IgD-negative memory B cell (primary cell): Measurements from ENCODE around the gene MEOX2. TPM values are rescaled to one million over a fixed set of nuclear protein-coding genes. Genes with fewer than 3 reads are reported as not detected.

ENCODE experiments used
- H3K27ac Mint-ChIP-seq, 3 donors: one replicate each; pipeline ENCODE4 v1.8.0; 2020 to 2022; ENCODE audit warnings: mild to moderate bottlenecking in 3 of 3, mixed read lengths in 3 of 3, moderate library complexity in 1 of 3
- H3K27me3 Mint-ChIP-seq: one replicate; pipeline ENCODE4 v1.8.0; 2021; ENCODE audit warnings: mixed read lengths
- H3K36me3 Mint-ChIP-seq: one replicate; pipeline ENCODE4 v1.8.0; 2020; ENCODE audit warnings: mild to moderate bottlenecking, mixed read lengths
- H3K4me1 Mint-ChIP-seq, 3 donors: one replicate each; pipeline ENCODE4 v1.8.0; 2020 to 2022; ENCODE audit warnings: mixed read lengths in 3 of 3, mild to moderate bottlenecking in 1 of 3
- H3K4me3 Mint-ChIP-seq, 4 donors: one replicate each; pipeline ENCODE4 v1.8.0; 2020 to 2022; ENCODE audit warnings: mild to moderate bottlenecking in 4 of 4, mixed read lengths in 4 of 4, moderate library complexity in 3 of 4
- H3K9me3 Mint-ChIP-seq, 3 donors: one replicate each; pipeline ENCODE4 v1.8.0; 2020 to 2021; ENCODE audit warnings: mixed read lengths in 3 of 3, mild to moderate bottlenecking in 1 of 3
- polyA plus RNA-seq: library from polyadenylated mRNA; unstranded; fragments of 300-500 nt; fragmentation: Illumina TruSeq; gene quantifications from one replicate; pipeline ENCODE4 v1.2.3, GENCODE V29; 2021

The MEOX2 gene
- polyA plus RNA-seq, result not detected

GRCh38 chr7:15686295-15686956 is at the start of gene MEOX2:
MEOX2 (minus strand) TSS chr7:15686683; CDS start chr7:15686402, 281 bp downstream.
- Mint-ChIP-seq H3K4me3 (peak within 1 kb of the TSS in 1 of 4 donors; percentile 23), H3K36me3 (no peaks in the 10 kb centered on the region), H3K27me3 (peaks cover 22% of the 10 kb centered on the region), H3K27ac (no peak within 1 kb of the TSS), H3K4me1 (no peaks in the 10 kb centered on the region), H3K9me3 (peaks cover 0 to 2% (median 0%) of the 10 kb centered on the region in 3 donors)

DNA sequence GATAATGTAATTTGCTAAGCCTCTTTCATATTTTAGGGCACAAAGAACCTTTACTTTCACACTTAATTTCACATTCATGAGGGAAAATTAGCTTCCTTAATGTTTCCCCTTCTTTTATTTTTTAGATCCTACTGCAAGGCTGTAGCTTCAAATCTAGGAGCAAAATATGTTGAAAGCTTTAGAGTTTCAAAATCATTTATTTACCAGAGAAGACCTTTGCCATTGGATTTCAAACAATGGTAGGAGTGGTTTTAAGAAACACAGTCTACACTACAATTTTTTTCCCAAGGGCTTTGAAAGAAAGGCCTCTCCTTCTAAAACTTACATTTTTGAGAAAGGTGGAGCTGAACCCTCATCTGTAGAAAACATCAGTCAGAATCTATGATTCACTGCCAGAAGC is 43.3 kb upstream of the MEOX2 start:
- Mint-ChIP-seq H3K4me3 (no peak overlapping the region), H3K36me3 (no peaks in the 10 kb centered on the region), H3K4me1 (peaks cover 0 to 1% (median 0%) of the 10 kb centered on the region in 3 donors), H3K9me3 (peaks cover 0 to 6% (median 0%) of the 10 kb centered on the region in 3 donors), H3K27ac (no peak overlapping the region), H3K27me3 (no peaks in the 10 kb centered on the region)

DNA sequence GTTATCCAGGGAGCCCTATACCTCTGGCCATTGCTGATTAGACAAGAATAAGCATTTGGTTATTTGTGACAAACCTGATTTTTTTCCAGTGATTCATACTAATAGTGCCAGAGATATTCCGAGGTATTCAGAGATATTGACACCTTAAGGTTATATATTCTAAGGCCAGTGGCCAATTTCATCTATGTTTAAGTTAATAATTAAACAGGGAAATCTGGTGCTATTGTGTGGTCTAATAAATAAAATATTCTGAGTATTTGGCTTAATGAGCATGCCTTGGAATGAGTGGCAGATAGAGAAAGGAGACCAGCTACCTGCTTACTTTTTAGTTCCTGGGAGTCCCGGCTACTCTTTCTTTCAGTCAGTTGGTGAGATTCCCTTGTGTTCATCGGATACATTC is 38.6 kb upstream of the MEOX2 start:
- Mint-ChIP-seq H3K36me3 (no peaks in the 10 kb centered on the region), H3K4me3 (no peak overlapping the region), H3K27me3 (no peaks in the 10 kb centered on the region), H3K4me1 (no peaks in the 10 kb centered on the region), H3K27ac (no peak overlapping the region), H3K9me3 (peaks cover 0 to 6% (median 0%) of the 10 kb centered on the region in 3 donors)

GRCh38 chr7:15723841-15724240 is 37.4 kb upstream of the MEOX2 start:
- Mint-ChIP-seq H3K36me3 (no peaks in the 10 kb centered on the region), H3K4me1 (no peaks in the 10 kb centered on the region), H3K9me3 (peaks cover 0 to 6% (median 0%) of the 10 kb centered on the region in 3 donors), H3K4me3 (no peak overlapping the region), H3K27ac (peak overlapping the region in 1 of 3 donors; percentile 11), H3K27me3 (no peaks in the 10 kb centered on the region)

DNA sequence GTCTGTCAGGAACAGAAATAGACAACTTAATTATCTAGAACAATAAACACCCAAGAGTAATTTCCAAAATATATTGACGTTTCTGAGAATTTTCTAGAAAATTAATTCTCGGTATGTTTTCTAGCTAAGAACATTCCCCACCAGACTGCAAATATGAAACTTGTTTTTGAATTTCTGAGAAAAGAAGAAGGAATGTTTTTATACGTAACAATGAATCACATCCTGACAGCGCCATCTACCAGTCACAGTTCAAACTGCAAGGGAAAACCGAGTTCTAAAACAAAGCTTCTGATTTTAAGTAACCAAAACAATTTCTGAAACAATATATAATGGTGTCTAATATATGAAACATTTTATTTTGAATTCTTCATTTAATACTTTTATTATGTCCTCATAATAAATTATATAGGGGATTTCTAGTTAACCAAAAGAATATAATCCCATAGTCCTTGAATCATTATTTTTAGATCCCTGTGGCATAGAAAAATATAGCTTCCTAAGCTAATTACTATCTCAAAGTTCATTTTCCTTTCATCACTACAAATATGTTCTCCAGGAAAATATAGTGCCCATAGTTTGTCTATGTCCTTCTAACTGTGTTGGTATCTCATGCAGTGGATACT is 34.5 kb upstream of the MEOX2 start:
- no peaks in the 10 kb centered on the region for H3K36me3 Mint-ChIP-seq
- H3K27me3 Mint-ChIP-seq, result no peaks in the 10 kb centered on the region
- no peak overlapping the region for H3K27ac Mint-ChIP-seq
- no peak overlapping the region for H3K4me3 Mint-ChIP-seq
- no peaks in the 10 kb centered on the region for H3K4me1 Mint-ChIP-seq
- H3K9me3 Mint-ChIP-seq, result no peaks in the 10 kb centered on the region

GRCh38 chr7:15719311-15719710 is 32.8 kb upstream of the MEOX2 start:
- Mint-ChIP-seq H3K4me1 (no peaks in the 10 kb centered on the region), H3K4me3 (no peak overlapping the region), H3K36me3 (no peaks in the 10 kb centered on the region), H3K9me3 (no peaks in the 10 kb centered on the region), H3K27ac (no peak overlapping the region), H3K27me3 (no peaks in the 10 kb centered on the region)

GRCh38 chr7:15715435-15715834 is 29.0 kb upstream of the MEOX2 start:
- Mint-ChIP-seq H3K36me3 (no peaks in the 10 kb centered on the region), H3K9me3 (peaks cover 0 to 5% (median 4%) of the 10 kb centered on the region in 3 donors), H3K4me3 (no peak overlapping the region), H3K27ac (no peak overlapping the region), H3K27me3 (no peaks in the 10 kb centered on the region), H3K4me1 (no peaks in the 10 kb centered on the region)

DNA sequence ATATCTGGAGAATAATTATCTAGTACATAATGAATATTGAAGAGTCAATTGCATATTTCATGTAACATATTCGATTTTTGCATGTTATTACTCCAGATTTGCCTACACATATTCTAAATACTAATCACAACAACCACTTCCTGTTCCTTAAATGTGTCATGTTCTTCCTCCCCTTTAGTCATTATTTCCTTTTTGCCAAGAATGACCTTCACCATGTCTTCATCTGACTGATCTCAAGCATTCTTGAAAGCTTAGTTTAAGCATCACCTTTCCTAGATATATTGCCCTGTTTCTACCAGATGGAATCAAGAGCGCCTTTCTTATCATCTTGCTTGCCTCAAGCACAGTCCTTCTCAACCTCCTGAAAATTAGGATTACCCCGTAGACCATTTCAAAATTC is 23.5 kb upstream of the MEOX2 start:
- no peak overlapping the region for H3K4me3 Mint-ChIP-seq
- H3K36me3 Mint-ChIP-seq, result no peaks in the 10 kb centered on the region
- no peaks in the 10 kb centered on the region for H3K27me3 Mint-ChIP-seq
- H3K9me3 Mint-ChIP-seq, result peaks cover 1 to 5% (median 4%) of the 10 kb centered on the region in 3 donors
- H3K4me1 Mint-ChIP-seq, result no peaks in the 10 kb centered on the region
- no peak overlapping the region for H3K27ac Mint-ChIP-seq

DNA sequence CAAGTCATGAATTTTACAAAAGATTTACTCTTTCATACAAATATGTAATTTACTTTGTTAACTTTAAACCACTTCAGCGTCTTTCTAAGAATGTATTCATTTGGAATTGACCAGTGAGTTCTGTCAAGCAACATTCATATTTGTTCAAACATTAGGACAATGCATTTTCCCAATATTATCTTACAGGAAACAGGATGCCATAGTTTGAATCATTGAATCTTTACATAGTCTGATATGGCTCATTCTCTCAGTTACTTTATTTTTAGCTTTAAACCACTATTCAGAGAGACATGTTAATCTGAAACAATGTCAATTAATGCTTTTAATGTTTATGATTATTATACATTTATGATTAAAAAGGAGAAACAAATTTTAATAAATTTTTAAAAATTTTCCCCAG is 21.1 kb upstream of the MEOX2 start:
- H3K4me1 Mint-ChIP-seq, result no peaks in the 10 kb centered on the region
- no peaks in the 10 kb centered on the region for H3K27me3 Mint-ChIP-seq
- no peak overlapping the region for H3K27ac Mint-ChIP-seq
- H3K9me3 Mint-ChIP-seq, result peaks cover 0 to 2% (median 1%) of the 10 kb centered on the region in 3 donors
- no peaks in the 10 kb centered on the region for H3K36me3 Mint-ChIP-seq
- H3K4me3 Mint-ChIP-seq, result no peak overlapping the region

- H3K4me3 Mint-ChIP-seq, result no peak overlapping the region
- no peaks in the 10 kb centered on the region for H3K36me3 Mint-ChIP-seq
- H3K9me3 Mint-ChIP-seq, result peaks cover 0 to 3% (median 0%) of the 10 kb centered on the region in 3 donors
- H3K27me3 Mint-ChIP-seq, result no peaks in the 10 kb centered on the region
- H3K4me1 Mint-ChIP-seq, result no peaks in the 10 kb centered on the region
- H3K27ac Mint-ChIP-seq, result no peak overlapping the region
Observed at GRCh38 chr7:15703732-15704131, 17.2 kb upstream of the MEOX2 start.

DNA sequence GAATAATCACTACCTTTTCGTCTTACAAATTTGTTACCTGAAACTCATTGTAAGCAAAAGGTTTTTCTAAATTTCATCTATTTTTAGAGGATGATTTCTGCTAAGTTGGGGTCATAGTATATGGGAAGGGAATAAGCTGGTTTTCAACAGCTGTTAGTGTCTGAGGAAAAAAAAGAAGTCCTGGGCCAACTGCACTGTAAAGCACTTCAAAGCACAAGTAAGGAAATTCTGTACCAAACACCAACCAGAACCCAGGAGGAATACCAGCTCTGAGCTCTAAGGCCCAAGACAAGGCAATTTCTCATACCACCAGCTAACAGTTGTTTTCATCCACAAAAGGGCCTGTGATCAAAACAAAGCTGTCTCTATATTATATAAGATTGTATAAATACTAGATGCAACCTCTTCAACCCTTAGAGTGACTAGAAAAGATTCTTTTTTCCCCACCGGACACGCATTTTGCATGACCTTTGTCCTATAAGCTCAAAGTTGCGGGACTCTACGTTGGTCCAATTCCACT is 6.1 kb upstream of the MEOX2 start:
- no peak overlapping the region for H3K27ac Mint-ChIP-seq
- no peak overlapping the region for H3K4me3 Mint-ChIP-seq
- peaks cover 5% of the 10 kb centered on the region for H3K27me3 Mint-ChIP-seq
- H3K4me1 Mint-ChIP-seq, result no peaks in the 10 kb centered on the region
- no peaks in the 10 kb centered on the region for H3K36me3 Mint-ChIP-seq
- H3K9me3 Mint-ChIP-seq, result peaks cover 0 to 3% (median 0%) of the 10 kb centered on the region in 3 donors

GRCh38 chr7:15688911-15689310 is 2.4 kb upstream of the MEOX2 start:
- peaks cover 0 to 2% (median 0%) of the 10 kb centered on the region in 3 donors for H3K9me3 Mint-ChIP-seq
- peaks cover 22% of the 10 kb centered on the region for H3K27me3 Mint-ChIP-seq
- H3K4me3 Mint-ChIP-seq, result no peak overlapping the region
- no peaks in the 10 kb centered on the region for H3K36me3 Mint-ChIP-seq
- H3K4me1 Mint-ChIP-seq, result no peaks in the 10 kb centered on the region
- H3K27ac Mint-ChIP-seq, result no peak overlapping the region

DNA sequence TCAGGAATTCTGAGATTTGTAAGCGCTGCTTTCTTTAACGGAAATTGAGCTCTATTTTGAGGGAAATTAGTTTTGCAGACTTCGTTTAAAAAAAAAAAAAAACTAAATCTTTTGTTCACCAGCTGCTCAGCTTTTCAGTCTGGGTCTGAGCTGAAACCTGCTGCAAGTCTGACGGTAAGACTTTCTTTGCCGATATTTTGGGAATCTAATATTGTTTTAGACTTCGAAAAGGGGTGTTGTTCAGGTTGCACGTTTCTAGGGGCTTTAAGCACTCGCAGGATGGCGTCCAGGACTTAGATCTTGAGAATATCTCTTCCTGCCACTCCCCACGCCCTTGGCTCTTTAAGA is 1.8 kb upstream of the MEOX2 start:
- Mint-ChIP-seq H3K4me3 (no peak overlapping the region), H3K27me3 (peaks cover 22% of the 10 kb centered on the region), H3K4me1 (no peaks in the 10 kb centered on the region), H3K9me3 (peaks cover 0 to 2% (median 0%) of the 10 kb centered on the region in 3 donors), H3K36me3 (no peaks in the 10 kb centered on the region), H3K27ac (no peak overlapping the region)

- Mint-ChIP-seq H3K4me1 (no peaks in the 10 kb centered on the region), H3K27me3 (peaks cover 22% of the 10 kb centered on the region), H3K36me3 (no peaks in the 10 kb centered on the region), H3K4me3 (no peak overlapping the region), H3K9me3 (peaks cover 0 to 2% (median 0%) of the 10 kb centered on the region in 3 donors), H3K27ac (no peak overlapping the region)
Observed at GRCh38 chr7:15687546-15688278, 1.2 kb upstream of the MEOX2 start.

- Mint-ChIP-seq H3K9me3 (peaks cover 0 to 2% (median 0%) of the 10 kb centered on the region in 3 donors), H3K36me3 (no peaks in the 10 kb centered on the region), H3K27ac (no peak overlapping the region), H3K4me1 (no peaks in the 10 kb centered on the region), H3K27me3 (peaks cover 22% of the 10 kb centered on the region), H3K4me3 (peak overlapping the region in 1 of 4 donors; percentile 23)
Observed at GRCh38 chr7:15686957-15687545, 568 bp upstream of the MEOX2 start.
